ENCODE measurements around the gene PBX2. TPM values are rescaled to one million over a fixed set of nuclear protein-coding genes. Genes with fewer than 3 reads are reported as not detected.
A peak's percentile ranks its signal among the peaks of the same experiment; 100 is the strongest.

Gene PBX2
- total RNA-seq, 1 experiment from 2014 or later, result 122 TPM

DNA sequence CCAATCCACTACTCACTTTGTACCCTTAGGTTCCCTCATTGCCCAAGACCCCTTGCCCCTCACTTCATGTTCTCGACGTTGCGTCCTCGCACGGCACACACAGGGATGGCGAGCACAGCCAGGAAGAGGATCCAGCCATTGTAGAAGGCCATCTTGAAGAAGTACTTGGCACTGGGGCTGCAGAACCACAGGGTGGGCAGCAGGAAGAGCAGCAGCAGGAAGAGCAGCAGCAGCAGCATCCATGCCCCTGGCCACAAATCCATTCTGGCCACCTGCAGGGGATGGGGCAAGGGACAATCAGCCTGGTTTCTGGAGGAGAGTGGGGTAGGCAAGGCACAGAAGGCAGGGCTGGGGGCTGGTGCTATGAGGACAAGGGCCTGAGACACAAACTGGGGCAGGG is 18.8 kb downstream of the PBX2 start:
- H3K4me3 Mint-ChIP-seq (ENCODE audit: low read depth, unreplicated experiment), result no peak overlapping the region
- no TSS peak for BruUV-seq (replicated peaks)
- DNase-seq, result no peak
- H3K9me3 Mint-ChIP-seq (ENCODE audit: low read depth, unreplicated experiment), result no peaks in the 10 kb centered on the region
- CTCF ChIA-PET, result no interaction called here
- H3K27me3 Mint-ChIP-seq (ENCODE audit: unreplicated experiment), result no peaks in the 10 kb centered on the region
- intact Hi-C loops (cut with micrococcal nuclease; ENCODE audit: unreplicated experiment), result no loop called here
- peaks cover 26% of the 10 kb centered on the region for H3K4me1 Mint-ChIP-seq (ENCODE audit: low read depth, unreplicated experiment)
- TF ChIP-seq CTCF (IDR thresholded peaks at IDR 0.05; ENCODE audit: unreplicated experiment), result no peak
- no peak overlapping the region for H3K27ac Mint-ChIP-seq (ENCODE audit: unreplicated experiment)
- peaks cover 50% of the 10 kb centered on the region for H3K36me3 Mint-ChIP-seq (ENCODE audit: insufficient read depth, unreplicated experiment)

- Mint-ChIP-seq H3K9me3 (ENCODE audit: low read depth, unreplicated experiment) (no peaks in the 10 kb centered on the region), H3K4me1 (ENCODE audit: low read depth, unreplicated experiment) (peaks cover 21% of the 10 kb centered on the region), H3K4me3 (ENCODE audit: low read depth, unreplicated experiment) (no peak overlapping the region), H3K36me3 (ENCODE audit: insufficient read depth, unreplicated experiment) (peaks cover 48% of the 10 kb centered on the region), H3K27ac (ENCODE audit: unreplicated experiment) (no peak overlapping the region), H3K27me3 (ENCODE audit: unreplicated experiment) (no peaks in the 10 kb centered on the region)
- BruUV-seq (replicated peaks), result no TSS peak
- CTCF ChIA-PET, result no interaction called here
- intact Hi-C loops (cut with micrococcal nuclease; ENCODE audit: unreplicated experiment), result no loop called here
- DNase-seq, result no peak
- no peak for TF ChIP-seq CTCF (IDR thresholded peaks at IDR 0.05; ENCODE audit: unreplicated experiment)
These were observed 19.7 kb downstream of the PBX2 start for GRCh38 chr6:32170294-32170693.

DNA sequence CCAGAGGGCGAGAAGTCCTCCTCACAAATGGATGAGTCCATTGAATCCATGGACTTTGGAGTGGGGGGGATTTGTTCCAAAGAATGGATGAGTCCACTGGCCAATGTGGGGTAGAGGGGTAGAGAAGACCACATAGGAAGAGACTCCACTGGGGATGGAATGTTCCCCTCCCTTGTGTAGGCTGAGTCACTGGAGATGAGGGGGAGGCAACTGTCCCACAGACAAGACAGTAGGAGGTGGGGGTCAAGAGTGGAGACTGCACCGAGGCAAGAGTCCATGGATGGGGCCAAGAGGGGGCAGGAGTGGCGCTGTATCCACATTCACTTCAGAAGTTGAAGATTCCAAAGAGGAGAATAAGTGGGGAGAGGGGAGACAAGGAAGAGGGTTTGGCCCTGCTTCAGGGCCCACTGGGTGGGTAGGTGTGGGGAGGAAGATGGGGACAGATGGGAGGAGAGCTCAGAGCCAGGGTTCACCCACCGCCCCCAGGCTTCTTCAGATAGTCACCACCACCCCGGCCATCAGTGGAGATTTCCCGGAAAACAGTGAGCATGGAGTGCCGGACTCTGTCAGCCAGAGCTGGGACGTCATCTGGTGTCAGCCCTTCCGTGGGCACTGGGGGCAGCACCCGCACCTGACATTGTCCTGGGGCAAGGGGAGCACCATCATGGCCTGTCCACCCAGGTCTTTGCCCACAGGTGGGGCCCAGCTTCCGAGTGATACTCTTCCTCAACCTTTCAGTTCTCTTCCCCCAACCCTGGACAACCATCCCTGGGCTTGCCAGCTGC is 21.0 kb downstream of the PBX2 start:
- no peak overlapping the region for H3K4me3 Mint-ChIP-seq (ENCODE audit: low read depth, unreplicated experiment)
- no peak overlapping the region for H3K27ac Mint-ChIP-seq (ENCODE audit: unreplicated experiment)
- peaks cover 43% of the 10 kb centered on the region for H3K36me3 Mint-ChIP-seq (ENCODE audit: insufficient read depth, unreplicated experiment)
- intact Hi-C loops (cut with micrococcal nuclease; ENCODE audit: unreplicated experiment), result no loop called here
- no peaks in the 10 kb centered on the region for H3K9me3 Mint-ChIP-seq (ENCODE audit: low read depth, unreplicated experiment)
- no peaks in the 10 kb centered on the region for H3K27me3 Mint-ChIP-seq (ENCODE audit: unreplicated experiment)
- DNase-seq, result no peak
- CTCF ChIA-PET, result no interaction called here
- peak; percentile 28 for TF ChIP-seq CTCF (IDR thresholded peaks at IDR 0.05; ENCODE audit: unreplicated experiment)
- H3K4me1 Mint-ChIP-seq (ENCODE audit: low read depth, unreplicated experiment), result peaks cover 16% of the 10 kb centered on the region
- no TSS peak for BruUV-seq (replicated peaks)

DNA sequence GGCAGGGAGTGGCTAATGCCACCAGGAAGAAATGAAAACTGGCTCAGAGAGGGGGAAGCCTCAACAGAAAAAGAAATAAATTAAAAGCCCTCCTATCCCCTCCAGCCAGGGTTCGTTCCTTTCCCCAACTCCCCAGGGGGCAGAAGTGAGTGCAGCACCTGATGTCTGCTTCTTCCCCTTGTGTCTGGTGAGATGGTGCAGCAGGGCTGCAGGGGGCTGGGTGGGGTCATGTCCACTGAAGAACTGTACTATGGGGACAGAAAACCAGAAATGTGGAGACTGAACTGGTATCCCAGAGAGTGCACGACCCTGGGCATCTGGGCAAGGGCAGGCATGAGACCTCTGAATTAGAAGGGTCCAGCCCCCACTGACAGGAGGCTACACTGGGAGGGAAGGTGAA is 21.7 kb downstream of the PBX2 start:
- Mint-ChIP-seq H3K9me3 (ENCODE audit: low read depth, unreplicated experiment) (no peaks in the 10 kb centered on the region), H3K4me1 (ENCODE audit: low read depth, unreplicated experiment) (peaks cover 9% of the 10 kb centered on the region), H3K27ac (ENCODE audit: unreplicated experiment) (no peak overlapping the region), H3K36me3 (ENCODE audit: insufficient read depth, unreplicated experiment) (peaks cover 40% of the 10 kb centered on the region), H3K27me3 (ENCODE audit: unreplicated experiment) (no peaks in the 10 kb centered on the region), H3K4me3 (ENCODE audit: low read depth, unreplicated experiment) (no peak overlapping the region)
- no peak for TF ChIP-seq CTCF (IDR thresholded peaks at IDR 0.05; ENCODE audit: unreplicated experiment)
- TSS peak; percentile 63 for BruUV-seq (replicated peaks)
- CTCF ChIA-PET, result no interaction called here
- intact Hi-C loops (cut with micrococcal nuclease; ENCODE audit: unreplicated experiment), result no loop called here
- no peak for DNase-seq
